Inferior parietal cortex (tissue), 1 donor: ENCODE measurements around the gene DNAH17.

Source experiments
- DNase-seq: peaks from one replicate; pipeline ENCODE4 v3.0.0-alpha.2; 2016; ENCODE audit errors: extremely low spot score

The DNAH17 gene

DNA sequence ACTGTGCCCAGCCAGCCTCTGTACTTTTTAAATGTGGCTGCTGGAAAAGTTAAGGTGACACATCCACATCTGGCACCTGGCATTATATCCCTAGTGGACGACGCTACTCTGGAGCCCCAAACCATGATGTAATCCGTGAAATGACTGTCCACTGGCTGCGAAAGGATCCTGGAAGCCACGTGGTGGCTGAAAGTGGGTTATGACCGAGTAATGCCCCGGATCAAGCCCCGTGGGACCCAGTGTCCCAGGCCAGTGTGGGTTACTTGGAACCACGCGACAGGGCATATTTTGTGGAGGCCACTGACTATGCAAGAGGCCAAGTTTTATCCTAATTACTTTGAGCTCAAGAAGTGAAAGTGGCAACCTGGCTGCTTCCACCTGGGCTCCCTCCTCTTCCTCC is 119.1 kb downstream of the DNAH17 start:
- DNase-seq, result peak; percentile 14

- DNase-seq, result no peak
These were observed 122.8 kb downstream of the DNAH17 start for GRCh38 chr17:78454346-78454745.

GRCh38 chr17:78451753-78452152 is 125.4 kb downstream of the DNAH17 start:
- DNase-seq, result no peak

DNA sequence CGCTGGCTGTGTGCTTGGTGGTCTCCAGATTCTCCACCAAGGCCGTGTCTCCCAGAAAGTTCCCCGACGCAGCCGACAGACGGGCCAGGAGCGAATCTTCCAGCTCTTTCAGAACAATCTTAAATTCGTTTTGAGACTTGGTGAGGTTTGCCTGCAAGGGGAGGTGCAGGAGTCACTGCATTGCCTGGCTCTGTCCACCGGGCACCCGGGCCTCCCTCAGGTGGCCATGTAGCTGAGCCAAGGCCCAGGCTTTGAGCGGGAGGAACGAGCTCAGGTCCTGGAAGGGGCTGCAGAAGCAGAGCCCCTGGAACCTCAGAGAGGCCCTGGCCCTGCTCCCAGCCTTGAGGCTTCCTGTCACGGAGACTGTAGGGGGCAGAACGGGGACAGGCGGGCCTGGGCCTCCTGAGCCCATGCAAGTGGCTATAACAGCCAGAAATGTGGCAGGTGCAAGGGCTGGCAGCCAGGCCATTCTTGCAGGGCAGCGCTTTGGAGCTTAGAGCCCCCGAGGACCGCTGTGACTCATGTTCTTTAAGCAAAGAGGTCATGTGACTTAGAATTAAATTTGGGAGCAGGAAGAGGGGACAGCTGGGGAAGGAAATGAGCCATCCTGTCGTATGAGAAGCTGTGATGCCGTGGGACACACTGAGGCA is 126.4 kb downstream of the DNAH17 start:
- DNase-seq, result no peak

- DNase-seq, result no peak
These were observed 127.1 kb downstream of the DNAH17 start for GRCh38 chr17:78449983-78450595.

GRCh38 chr17:78448356-78448993 is 128.7 kb downstream of the DNAH17 start:
- no peak for DNase-seq

DNA sequence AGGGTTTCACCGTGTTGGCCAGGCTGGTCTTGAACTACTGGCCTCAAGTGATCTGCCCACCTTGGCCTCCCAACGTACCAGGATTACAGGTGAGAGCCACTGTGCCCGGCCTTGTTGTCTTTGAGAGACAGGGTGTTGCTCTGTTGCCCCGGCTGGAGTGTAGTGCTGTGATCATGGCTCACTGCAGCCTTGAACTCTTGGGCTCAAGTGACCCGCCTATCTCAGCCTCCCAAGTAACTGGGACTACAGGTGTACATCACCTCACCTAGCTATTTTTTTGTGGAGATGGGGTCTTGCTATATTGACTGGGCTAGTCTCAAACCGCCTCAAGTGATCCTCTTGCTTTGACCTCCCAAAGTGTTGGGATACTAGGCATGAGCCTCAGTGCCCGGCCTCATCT is 130.4 kb downstream of the DNAH17 start:
- DNase-seq, result no peak

DNA sequence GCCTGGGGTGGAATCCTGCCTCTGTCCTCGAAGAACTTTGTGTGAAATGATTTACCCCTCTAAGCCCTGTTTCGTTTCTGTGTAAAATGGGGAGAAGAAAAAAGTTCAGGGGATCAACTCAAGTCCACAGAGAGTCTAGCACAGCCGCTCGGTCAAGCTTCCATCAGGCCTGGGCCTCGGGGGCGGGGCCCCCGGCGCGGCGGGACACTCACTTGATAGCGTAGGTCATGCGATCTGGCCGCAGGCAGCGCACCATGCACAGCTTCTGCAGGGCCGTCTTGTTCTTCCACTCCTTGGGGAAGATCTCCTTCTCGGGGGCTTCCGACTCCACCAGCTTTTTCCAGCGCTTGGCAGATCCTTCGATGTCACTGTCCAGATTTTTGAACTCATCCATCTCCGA is 132.8 kb downstream of the DNAH17 start:
- no peak for DNase-seq

- DNase-seq, result no peak
These were observed 134.5 kb downstream of the DNAH17 start for GRCh38 chr17:78442648-78443218.

- no peak for DNase-seq
These were observed 135.8 kb downstream of the DNAH17 start for GRCh38 chr17:78441271-78441971.

GRCh38 chr17:78438694-78439325 is 138.4 kb downstream of the DNAH17 start:
- no peak for DNase-seq

GRCh38 chr17:78438271-78438691 is 138.9 kb downstream of the DNAH17 start:
- no peak for DNase-seq

GRCh38 chr17:78437508-78438169 is 139.6 kb downstream of the DNAH17 start:
- DNase-seq, result no peak

DNA sequence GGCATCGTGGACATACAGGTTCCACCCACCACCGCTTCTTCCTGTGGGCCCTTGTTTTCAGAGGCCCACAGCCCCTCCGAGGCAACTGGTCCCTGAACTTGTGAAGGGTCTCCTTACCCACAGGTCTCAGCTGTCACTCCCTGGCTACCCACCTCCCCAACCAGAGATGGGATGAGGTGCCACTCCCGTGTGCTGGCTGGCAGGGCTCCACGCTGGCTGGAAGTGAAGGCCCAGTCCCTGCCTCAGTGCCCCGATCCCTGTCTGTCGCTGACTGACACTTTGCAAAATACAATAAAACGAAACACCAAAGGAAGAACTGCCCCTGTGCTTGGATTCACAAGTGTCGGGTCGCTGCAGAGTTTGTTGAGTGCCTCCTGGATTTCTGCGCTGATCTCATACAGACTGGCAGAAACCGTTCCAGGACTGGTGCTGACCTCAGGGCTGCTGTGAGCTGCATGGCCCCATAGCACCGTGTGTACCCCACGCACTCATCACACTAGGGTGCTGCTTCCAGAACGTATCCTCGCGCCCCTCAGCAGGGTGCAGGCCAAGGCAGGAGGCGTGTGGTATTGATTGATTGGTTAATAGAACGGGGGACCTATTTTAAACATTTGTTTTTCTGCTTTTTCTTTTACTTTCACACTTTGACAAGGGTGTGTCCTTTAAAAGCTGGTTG is 141.7 kb downstream of the DNAH17 start:
- DNase-seq, result no peak

- no peak for DNase-seq
These were observed 142.5 kb downstream of the DNAH17 start for GRCh38 chr17:78434455-78435329.

GRCh38 chr17:78433780-78434335 is 143.3 kb downstream of the DNAH17 start:
- DNase-seq, result no peak

DNA sequence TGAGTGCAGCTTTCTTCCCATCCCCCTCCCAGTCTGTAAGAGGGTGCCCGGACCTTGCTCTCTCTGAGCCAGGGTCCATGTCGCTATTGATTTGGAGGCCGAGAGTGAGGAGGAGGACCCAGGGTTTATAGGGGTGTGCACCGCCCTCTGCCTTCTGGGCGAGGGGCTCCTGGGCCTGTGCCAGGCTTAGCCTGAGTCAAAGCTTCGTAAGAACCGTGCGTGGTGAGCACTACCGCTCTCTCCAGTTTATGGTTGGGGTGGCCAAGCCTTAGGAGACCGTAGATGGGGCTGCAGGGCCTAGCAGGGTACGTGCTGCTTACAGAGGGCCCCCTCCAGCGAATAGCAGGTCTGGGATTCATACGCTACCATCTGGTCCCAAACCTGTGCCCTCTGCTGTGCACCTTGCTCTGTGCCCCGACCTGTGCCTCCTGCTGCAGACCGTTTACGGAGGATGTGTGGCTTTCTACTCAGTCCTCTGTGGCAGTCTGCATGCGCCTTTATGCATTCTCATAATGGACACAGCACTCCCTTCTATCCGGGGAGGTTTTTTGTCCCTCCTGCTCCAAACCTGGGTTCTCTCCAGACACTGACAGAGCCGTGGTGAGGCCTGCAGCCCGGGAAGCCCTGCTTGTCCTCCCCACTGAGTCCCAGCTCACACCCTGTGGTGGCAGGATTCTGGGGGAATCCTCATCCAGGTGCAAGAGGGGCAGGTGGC is 144.0 kb downstream of the DNAH17 start:
- DNase-seq, result no peak

- DNase-seq, result peak; percentile 67
These were observed 144.8 kb downstream of the DNAH17 start for GRCh38 chr17:78432226-78433012.
